Loucy (cell line): ENCODE measurements around the gene ARHGAP35.

Experiments used
- H2AFZ ChIP-seq: fragments of 200-600 bp; sonication (generic); 2 replicates; pipeline ENCODE4 v1.6.0; 2016; ENCODE audit warnings: antibody characterized with exemption, mild to moderate bottlenecking, low read length, moderate library complexity
- H3F3A ChIP-seq: fragments of 200-600 bp; 2 replicates; pipeline ENCODE4 v1.6.0; 2016; ENCODE audit warnings: antibody characterized with exemption, low read depth, mild to moderate bottlenecking
- H3K27me3 ChIP-seq: fragments of 200-600 bp; sonication (generic); 2 replicates; pipeline ENCODE4 v1.6.1; 2014; ENCODE audit warnings: low read length, mild to moderate bottlenecking; ENCODE audit not compliant: insufficient read depth, poor library complexity, severe bottlenecking
- H3K36me3 ChIP-seq: fragments of 200-600 bp; sonication (generic); 2 replicates; pipeline ENCODE4 v1.6.1; 2016; ENCODE audit warnings: low read length; ENCODE audit not compliant: insufficient read depth
- H3K4me1 ChIP-seq: fragments of 200-600 bp; sonication (generic); 2 replicates; pipeline ENCODE4 v1.5.1; 2014; ENCODE audit warnings: low read length, mild to moderate bottlenecking; ENCODE audit not compliant: insufficient read depth, poor library complexity, severe bottlenecking
- H3K4me2 ChIP-seq: fragments of 200-600 bp; sonication (generic); 2 replicates; pipeline ENCODE4 v1.6.0; 2014; ENCODE audit warnings: antibody characterized with exemption, low read length, low read depth, mild to moderate bottlenecking; ENCODE audit not compliant: poor library complexity, severe bottlenecking
- H3K4me3 ChIP-seq: fragments of 200-600 bp; sonication (generic); 2 replicates; pipeline ENCODE4 v1.5.1; 2014; ENCODE audit warnings: low read length, mild to moderate bottlenecking, mixed read lengths; ENCODE audit not compliant: poor library complexity, severe bottlenecking
- H3K79me2 ChIP-seq: fragments of 200-600 bp; sonication (generic); 2 replicates; pipeline ENCODE4 v1.6.1; 2014; ENCODE audit warnings: low read length; ENCODE audit not compliant: insufficient read depth
- H3K9ac ChIP-seq: fragments of 200-600 bp; sonication (generic); 2 replicates; pipeline ENCODE4 v1.6.0; 2014; ENCODE audit warnings: mild to moderate bottlenecking, low read depth, low read length, moderate library complexity; ENCODE audit not compliant: poor library complexity, severe bottlenecking
- H3K9me2 ChIP-seq: fragments of 200-600 bp; sonication (generic); replicated peaks from 2 replicates; pipeline ENCODE4 v1.6.1; 2016; ENCODE audit warnings: low read depth, low read length, mixed read lengths
- H3K9me3 ChIP-seq: fragments of 200-600 bp; sonication (generic); 2 replicates; pipeline ENCODE4 v1.6.1; 2014; ENCODE audit warnings: mild to moderate bottlenecking, antibody characterized with exemption, low read length, low read depth; ENCODE audit not compliant: insufficient read depth
- H4K20me1 ChIP-seq: fragments of 200-600 bp; sonication (generic); 2 replicates; pipeline ENCODE4 v1.6.0; 2014; ENCODE audit warnings: antibody characterized with exemption, low read length, mild to moderate bottlenecking; ENCODE audit not compliant: insufficient read depth, poor library complexity, severe bottlenecking
- EZH2phosphoT487 ChIP-seq: fragments of 200-600 bp; IDR thresholded peaks from 2 replicates; pipeline ENCODE4 v1.6.1; 2018; ENCODE audit warnings: antibody characterized with exemption, mild to moderate bottlenecking, moderate library complexity, borderline replicate concordance
- TF ChIP-seq, protein P1 (sequence below): fragments of 200-600 bp; sonication (generic); conservative IDR thresholded peaks from 2 replicates; pipeline ENCODE4 v1.5.1; 2014; ENCODE audit warnings: mild to moderate bottlenecking, antibody characterized with exemption, low read length

Gene ARHGAP35

DNA sequence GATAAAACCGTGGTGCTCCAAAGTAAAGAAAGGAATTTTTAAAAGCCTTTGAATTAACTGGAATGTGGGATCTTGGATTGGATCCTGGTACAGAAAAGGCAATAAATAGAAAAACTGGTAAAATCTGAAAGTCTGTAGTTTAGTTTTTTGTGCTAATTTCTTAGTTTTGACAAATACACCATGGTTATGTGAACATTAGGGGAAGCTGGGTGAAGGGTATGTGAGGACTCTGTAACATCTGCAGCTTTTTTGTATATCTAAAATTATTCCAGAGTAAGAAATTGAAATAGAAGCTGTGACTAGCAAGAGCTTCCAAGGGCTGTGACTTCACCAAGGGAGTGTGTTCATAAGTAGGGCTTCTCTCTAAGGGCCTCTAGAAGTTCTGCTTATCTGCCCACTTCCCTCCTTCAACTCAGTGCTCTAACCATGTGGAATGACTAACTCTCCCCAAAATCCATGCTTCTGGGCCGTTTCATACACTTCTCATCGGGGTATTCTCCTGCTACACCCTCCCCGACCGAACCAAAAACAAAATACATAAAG is 26.5 kb downstream of the ARHGAP35 start:
- H2AFZ ChIP-seq, result no peak overlapping the region
- no peaks in the 10 kb centered on the region for H3K9me3 ChIP-seq
- H3K4me1 ChIP-seq, result no peaks in the 10 kb centered on the region
- H3F3A ChIP-seq, result no peaks in the 10 kb centered on the region
- no peak overlapping the region for H3K4me3 ChIP-seq
- H3K9me2 ChIP-seq, result no peaks in the 10 kb centered on the region
- H3K27me3 ChIP-seq, result no peaks in the 10 kb centered on the region
- H3K4me2 ChIP-seq, result no peak overlapping the region
- peaks cover 85% of the 10 kb centered on the region for H3K79me2 ChIP-seq
- no peak overlapping the region for H3K9ac ChIP-seq
- H4K20me1 ChIP-seq, result peaks cover 10% of the 10 kb centered on the region
- H3K36me3 ChIP-seq, result no peaks in the 10 kb centered on the region
- TF ChIP-seq, protein P1, sequence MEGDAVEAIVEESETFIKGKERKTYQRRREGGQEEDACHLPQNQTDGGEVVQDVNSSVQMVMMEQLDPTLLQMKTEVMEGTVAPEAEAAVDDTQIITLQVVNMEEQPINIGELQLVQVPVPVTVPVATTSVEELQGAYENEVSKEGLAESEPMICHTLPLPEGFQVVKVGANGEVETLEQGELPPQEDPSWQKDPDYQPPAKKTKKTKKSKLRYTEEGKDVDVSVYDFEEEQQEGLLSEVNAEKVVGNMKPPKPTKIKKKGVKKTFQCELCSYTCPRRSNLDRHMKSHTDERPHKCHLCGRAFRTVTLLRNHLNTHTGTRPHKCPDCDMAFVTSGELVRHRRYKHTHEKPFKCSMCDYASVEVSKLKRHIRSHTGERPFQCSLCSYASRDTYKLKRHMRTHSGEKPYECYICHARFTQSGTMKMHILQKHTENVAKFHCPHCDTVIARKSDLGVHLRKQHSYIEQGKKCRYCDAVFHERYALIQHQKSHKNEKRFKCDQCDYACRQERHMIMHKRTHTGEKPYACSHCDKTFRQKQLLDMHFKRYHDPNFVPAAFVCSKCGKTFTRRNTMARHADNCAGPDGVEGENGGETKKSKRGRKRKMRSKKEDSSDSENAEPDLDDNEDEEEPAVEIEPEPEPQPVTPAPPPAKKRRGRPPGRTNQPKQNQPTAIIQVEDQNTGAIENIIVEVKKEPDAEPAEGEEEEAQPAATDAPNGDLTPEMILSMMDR, result no peak
- no peak for TF ChIP-seq EZH2phosphoT487

DNA sequence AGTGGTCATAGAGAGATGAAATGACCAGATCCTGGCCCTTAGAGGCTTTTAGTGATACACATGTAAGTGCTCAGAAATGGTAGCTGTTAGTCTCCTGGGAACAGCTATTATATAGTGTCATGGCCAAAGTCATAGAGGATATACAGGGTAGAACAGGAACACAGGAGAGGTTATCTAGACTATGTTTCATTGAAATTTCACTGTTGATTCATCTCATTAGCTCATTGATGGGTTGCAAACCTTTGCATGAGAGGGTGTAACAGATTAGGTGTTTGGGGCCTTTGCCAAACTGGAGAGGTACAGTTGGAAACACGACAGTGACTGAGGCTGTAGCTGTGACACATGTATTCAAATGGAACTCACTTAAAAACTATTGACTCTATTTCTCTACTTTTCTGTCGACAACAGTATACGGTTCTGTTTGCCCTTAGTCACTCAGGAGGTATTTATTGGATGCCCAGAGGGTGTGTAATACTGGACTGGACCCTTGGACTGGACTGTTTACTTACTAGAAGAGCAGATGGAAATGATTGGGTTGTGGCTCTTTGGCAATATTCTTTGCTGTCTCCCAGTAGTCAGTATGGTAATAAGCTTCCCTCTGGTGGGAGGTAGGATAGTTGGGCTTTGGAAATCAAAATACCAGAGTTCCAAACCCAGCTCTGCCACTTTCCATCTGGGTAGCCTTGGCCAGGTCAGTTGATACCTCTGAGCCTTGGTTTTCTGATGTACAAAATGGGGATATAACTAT is 29.8 kb downstream of the ARHGAP35 start:
- H3K4me2 ChIP-seq, result no peak overlapping the region
- peaks cover 90% of the 10 kb centered on the region for H3K79me2 ChIP-seq
- no peak overlapping the region for H3K4me3 ChIP-seq
- H3K27me3 ChIP-seq, result no peaks in the 10 kb centered on the region
- no peaks in the 10 kb centered on the region for H3K4me1 ChIP-seq
- H2AFZ ChIP-seq, result no peak overlapping the region
- no peaks in the 10 kb centered on the region for H3K9me2 ChIP-seq
- peaks cover 21% of the 10 kb centered on the region for H4K20me1 ChIP-seq
- no peaks in the 10 kb centered on the region for H3K9me3 ChIP-seq
- TF ChIP-seq, protein P1, result no peak
- TF ChIP-seq EZH2phosphoT487, result no peak
- H3K9ac ChIP-seq, result no peak overlapping the region
- H3F3A ChIP-seq, result no peaks in the 10 kb centered on the region
- no peaks in the 10 kb centered on the region for H3K36me3 ChIP-seq

DNA sequence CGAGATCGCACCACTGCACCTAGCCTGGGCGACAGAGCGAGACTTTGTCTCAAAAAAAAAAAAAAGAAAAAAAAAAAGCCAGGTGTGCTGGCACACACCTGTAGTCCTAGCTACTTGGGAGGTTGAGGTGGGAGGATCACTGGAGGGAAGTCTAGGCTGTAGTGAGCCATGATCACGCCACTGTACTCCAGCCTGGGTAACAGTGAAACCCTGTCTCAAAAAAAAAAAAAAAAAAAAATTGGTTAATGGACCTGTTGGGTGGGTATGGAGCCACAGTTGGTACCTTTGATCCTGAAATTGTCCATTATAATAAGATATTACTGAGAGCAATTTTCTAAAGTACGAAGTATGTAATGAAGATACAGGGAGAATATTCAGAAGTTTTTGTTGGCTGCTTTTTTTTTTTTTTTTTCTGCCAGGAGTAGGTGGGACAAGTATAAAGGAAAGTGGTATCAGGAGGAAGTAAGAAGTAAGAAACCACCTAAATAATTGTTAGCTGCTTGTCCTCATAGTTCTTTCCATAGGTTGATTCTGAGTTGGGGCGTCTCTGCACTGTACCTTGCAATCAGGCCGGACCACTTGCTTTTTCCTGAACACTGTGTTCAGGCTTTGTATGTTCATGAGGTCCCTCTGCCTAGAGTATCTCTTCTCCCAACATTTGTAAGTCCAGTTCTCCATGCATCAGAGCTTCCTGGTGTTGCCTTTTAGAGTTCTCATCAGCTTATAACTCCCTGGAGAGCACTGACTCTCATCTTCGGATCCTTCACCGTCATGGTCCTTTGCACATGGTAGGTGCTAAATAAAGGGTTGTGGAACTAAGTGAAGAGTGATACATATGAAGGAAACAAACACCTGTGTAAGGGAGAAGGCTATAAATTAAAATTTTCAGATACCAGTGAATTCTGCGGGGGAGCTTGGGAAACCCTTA is 31.7 kb downstream of the ARHGAP35 start:
- Histone ChIP-seq H3K36me3 (no peaks in the 10 kb centered on the region), H3K4me2 (no peak overlapping the region), H3K4me3 (no peak overlapping the region), H3K9me2 (no peaks in the 10 kb centered on the region), H3K79me2 (peaks cover 92% of the 10 kb centered on the region), H4K20me1 (peaks cover 13% of the 10 kb centered on the region), H3K9me3 (no peaks in the 10 kb centered on the region), H3K9ac (no peak overlapping the region), H3K4me1 (no peaks in the 10 kb centered on the region), H2AFZ (no peak overlapping the region), H3F3A (no peaks in the 10 kb centered on the region), H3K27me3 (no peaks in the 10 kb centered on the region)
- no peak for TF ChIP-seq EZH2phosphoT487
- TF ChIP-seq, protein P1, result no peak
